ENCODE measurements around the gene ADCY3. TPM values are rescaled to one million over a fixed set of nuclear protein-coding genes. Genes with fewer than 3 reads are reported as not detected.

Gene ADCY3
- total RNA-seq, 4 donors from 2014 or later, result 14.8 to 48.3 (median 34.3) TPM

DNA sequence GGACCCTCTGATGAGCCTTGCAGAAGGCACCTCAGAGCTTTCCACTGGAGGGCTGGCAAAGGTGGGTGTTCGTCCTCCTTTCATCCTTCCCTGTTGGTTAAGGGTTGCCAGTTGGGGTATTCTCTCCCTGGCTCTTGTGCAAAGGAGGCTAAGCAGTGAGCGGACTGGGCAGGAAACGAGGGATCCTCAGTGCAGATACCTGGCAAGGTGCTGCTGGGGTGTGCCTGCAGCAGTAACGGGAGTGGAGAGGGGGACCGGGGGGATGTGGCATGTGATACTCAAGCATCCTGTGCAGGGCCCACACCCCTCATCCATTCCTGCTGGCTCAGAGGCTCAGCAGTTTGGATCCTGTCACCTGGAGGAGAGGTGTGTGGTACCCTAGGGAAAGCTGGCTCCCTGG lies 4.2 kb upstream of the ADCY3 start:
- H3K4me3 ChIP-seq, result no peak overlapping the region
- no peaks in the 10 kb centered on the region for H3K27me3 ChIP-seq
- intact Hi-C loops (cut with DNase I), result no loop called here
- no peaks in the 10 kb centered on the region for H3K9me3 ChIP-seq
- H3K4me1 ChIP-seq, result peaks cover 11 to 32% (median 13%) of the 10 kb centered on the region in 3 donors
- DNase-seq, result no peak
- no peak for TF ChIP-seq POLR2A (IDR thresholded peaks at IDR 0.05)
- TF ChIP-seq, protein P1, sequence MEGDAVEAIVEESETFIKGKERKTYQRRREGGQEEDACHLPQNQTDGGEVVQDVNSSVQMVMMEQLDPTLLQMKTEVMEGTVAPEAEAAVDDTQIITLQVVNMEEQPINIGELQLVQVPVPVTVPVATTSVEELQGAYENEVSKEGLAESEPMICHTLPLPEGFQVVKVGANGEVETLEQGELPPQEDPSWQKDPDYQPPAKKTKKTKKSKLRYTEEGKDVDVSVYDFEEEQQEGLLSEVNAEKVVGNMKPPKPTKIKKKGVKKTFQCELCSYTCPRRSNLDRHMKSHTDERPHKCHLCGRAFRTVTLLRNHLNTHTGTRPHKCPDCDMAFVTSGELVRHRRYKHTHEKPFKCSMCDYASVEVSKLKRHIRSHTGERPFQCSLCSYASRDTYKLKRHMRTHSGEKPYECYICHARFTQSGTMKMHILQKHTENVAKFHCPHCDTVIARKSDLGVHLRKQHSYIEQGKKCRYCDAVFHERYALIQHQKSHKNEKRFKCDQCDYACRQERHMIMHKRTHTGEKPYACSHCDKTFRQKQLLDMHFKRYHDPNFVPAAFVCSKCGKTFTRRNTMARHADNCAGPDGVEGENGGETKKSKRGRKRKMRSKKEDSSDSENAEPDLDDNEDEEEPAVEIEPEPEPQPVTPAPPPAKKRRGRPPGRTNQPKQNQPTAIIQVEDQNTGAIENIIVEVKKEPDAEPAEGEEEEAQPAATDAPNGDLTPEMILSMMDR (IDR thresholded peaks at IDR 0.05), result no peak
- H3K36me3 ChIP-seq, result no peaks in the 10 kb centered on the region
- 82 to 83% methylated on average over 4 to 5 of the region's 5 CpGs for WGBS, 2 donors
- no peak overlapping the region for H3K27ac ChIP-seq

DNA sequence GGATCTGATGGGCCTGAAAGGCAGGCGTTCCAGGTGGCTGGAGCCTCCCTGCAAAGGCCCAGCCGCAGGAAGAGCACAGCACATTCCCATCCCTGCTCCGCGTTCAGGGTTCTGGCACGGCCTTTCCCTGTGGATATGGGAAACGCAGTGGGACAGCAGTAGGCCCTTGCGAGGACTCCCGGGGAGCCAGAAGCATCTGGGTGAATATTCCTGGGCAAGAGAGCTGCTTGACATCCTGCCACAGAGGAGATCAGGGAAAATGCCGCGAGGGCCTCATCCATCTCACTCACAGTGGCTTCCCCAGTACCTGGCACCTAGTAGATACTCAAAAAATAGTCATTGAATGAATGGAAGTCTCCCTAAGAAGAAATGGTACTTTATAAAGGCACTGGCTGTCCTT lies 3.1 kb upstream of the ADCY3 start:
- no peak for TF ChIP-seq POLR2A (IDR thresholded peaks at IDR 0.05)
- TF ChIP-seq, protein P1 (IDR thresholded peaks at IDR 0.05), result no peak
- intact Hi-C loops (cut with DNase I), result no loop called here
- peaks cover 0 to 3% (median 0%) of the 10 kb centered on the region in 3 donors for H3K36me3 ChIP-seq
- no peak for DNase-seq
- H3K27me3 ChIP-seq, result no peaks in the 10 kb centered on the region
- WGBS, 2 donors, result 92 to 94% methylated on average over 3 to 8 of the region's 10 CpGs
- no peaks in the 10 kb centered on the region for H3K9me3 ChIP-seq
- no peak overlapping the region for H3K27ac ChIP-seq
- H3K4me1 ChIP-seq, result peaks cover 21 to 43% (median 23%) of the 10 kb centered on the region in 3 donors
- H3K4me3 ChIP-seq, result no peak overlapping the region

DNA sequence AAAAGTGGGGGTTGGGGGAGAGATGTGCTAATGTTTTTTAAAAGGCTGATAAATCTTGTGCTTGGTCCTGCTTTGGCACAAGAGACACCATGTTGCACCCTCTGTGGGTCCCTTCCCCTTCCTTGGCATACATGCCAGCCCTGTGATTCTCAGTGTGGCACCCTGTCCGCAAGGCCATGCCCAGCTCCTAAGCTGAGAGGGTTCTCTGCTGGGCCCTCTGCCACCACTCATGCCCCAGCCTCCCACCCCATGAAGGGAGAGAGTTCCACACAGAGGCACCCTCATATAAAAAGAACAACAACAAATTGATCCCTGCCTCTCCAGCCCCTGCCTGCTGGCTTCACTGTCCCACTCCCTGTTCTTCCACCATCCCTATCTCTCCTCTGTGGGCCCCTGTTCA lies 2.5 kb upstream of the ADCY3 start:
- Histone ChIP-seq H3K9me3 (no peaks in the 10 kb centered on the region), H3K27me3 (no peaks in the 10 kb centered on the region), H3K4me1 (peaks cover 22 to 46% (median 26%) of the 10 kb centered on the region in 3 donors), H3K36me3 (peaks cover 0 to 7% (median 0%) of the 10 kb centered on the region in 3 donors), H3K4me3 (no peak overlapping the region), H3K27ac (no peak overlapping the region)
- no peak for DNase-seq
- 100% methylated on average over 1 of the region's 1 CpG for WGBS, 2 donors
- TF ChIP-seq, protein P1 (IDR thresholded peaks at IDR 0.05), result no peak
- TF ChIP-seq POLR2A (IDR thresholded peaks at IDR 0.05), result no peak
- intact Hi-C loops (cut with DNase I), result no loop called here

DNA sequence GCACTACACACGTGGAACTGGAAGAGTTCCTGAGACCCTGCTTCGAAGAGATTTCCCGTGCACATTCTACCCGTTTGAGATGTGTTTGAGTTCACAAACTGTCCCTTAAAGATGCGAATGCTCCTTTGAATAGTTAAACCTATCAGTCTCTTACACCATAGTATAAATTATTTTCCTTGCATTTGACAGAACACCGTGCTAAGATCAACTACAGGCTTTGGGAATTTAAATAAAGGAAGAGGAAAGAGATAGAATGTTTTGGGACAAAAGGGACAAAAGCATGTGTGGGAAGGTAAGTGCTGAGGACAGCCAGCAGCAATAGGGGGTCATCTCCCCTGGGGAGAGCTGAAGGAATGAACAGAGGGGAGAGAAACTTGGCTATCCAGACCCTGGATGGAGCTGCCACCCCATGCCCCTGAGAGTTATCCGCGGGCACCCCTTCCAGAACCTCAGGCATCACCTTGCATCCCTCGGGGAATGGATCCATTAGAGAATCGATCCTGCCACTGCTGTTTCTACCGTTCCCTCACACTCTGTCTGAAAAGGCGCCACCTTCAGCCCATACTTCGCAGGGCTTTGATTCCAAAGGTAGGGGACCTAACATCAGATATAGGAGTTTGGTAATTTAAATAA lies 888 bp upstream of the ADCY3 start:
- peak overlapping the region; percentile 53 to 89 (median 66) for H3K4me3 ChIP-seq
- DNase-seq, result no peak
- no peak for TF ChIP-seq POLR2A (IDR thresholded peaks at IDR 0.05)
- TF ChIP-seq, protein P1 (IDR thresholded peaks at IDR 0.05), result peak in 1 of 6 experiments; percentile 3
- H3K9me3 ChIP-seq, result no peaks in the 10 kb centered on the region
- peak overlapping the region; percentile 65 to 91 (median 81) for H3K27ac ChIP-seq
- H3K36me3 ChIP-seq, result peaks cover 0 to 7% (median 0%) of the 10 kb centered on the region in 3 donors
- no peaks in the 10 kb centered on the region for H3K27me3 ChIP-seq
- WGBS, 2 donors, result 22 to 48% methylated on average over 9 to 13 of the region's 13 CpGs
- intact Hi-C loops (cut with DNase I), result no loop called here
- peaks cover 11 to 48% (median 22%) of the 10 kb centered on the region in 3 donors for H3K4me1 ChIP-seq

DNA sequence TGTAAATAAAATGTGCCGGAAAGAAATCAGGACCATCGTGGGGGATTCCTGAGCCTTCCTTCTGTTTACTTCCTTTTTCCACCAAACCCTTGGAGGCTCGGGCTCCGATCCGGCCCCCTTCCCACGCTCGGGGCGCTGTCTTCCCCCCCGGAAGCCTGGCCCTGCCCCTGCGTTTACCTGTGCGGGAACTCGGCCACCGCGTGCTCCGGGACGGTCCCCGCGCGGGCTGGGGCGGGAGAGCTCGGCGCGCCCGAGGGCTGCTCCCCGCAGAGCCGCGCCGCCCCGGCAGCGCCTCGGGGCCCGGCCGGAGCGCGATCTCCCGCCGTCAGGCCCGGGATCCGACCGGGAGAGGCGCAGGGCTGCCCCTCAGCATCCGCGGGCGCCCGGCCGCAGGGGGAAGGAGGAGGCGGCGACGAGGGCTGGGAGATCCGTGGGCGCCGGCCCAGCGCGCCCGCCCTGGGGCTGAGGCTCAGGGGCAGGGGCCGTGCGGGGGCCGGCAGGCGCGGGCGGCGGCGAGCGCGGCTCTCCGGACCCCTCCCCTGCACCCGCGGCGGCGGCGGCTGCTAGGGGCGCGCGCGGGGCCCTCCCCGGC lies 435 bp downstream of the ADCY3 start:
- Histone ChIP-seq H3K4me1 (peaks cover 11 to 61% (median 22%) of the 10 kb centered on the region in 3 donors), H3K27me3 (no peaks in the 10 kb centered on the region), H3K4me3 (peak overlapping the region; percentile 53 to 89 (median 66)), H3K27ac (peak overlapping the region; percentile 52 to 91 (median 81)), H3K36me3 (peaks cover 0 to 7% (median 0%) of the 10 kb centered on the region in 3 donors), H3K9me3 (no peaks in the 10 kb centered on the region)
- 0 to 4% methylated on average over 2 of the region's 76 CpGs for WGBS, 2 donors
- intact Hi-C loops (cut with DNase I), result no loop called here
- DNase-seq, result no peak
- no peak for TF ChIP-seq POLR2A (IDR thresholded peaks at IDR 0.05)
- TF ChIP-seq, protein P1 (IDR thresholded peaks at IDR 0.05), result no peak

Measured in esophagus squamous epithelium (tissue), 5 donors.